GM19239 (cell line): ENCODE data around the gene TOMM5.

Experiments used
- DNase-seq: peaks from one replicate; pipeline ENCODE4 v3.0.0; 2011; ENCODE audit warnings: low spot score; ENCODE audit not compliant: insufficient read length
- FAIRE-seq: peaks from 2 replicates; lab custom pipeline; 2011; peaks lifted over from hg19 to GRCh38; lab: Jason Lieb, UNC

TOMM5 gene

DNA sequence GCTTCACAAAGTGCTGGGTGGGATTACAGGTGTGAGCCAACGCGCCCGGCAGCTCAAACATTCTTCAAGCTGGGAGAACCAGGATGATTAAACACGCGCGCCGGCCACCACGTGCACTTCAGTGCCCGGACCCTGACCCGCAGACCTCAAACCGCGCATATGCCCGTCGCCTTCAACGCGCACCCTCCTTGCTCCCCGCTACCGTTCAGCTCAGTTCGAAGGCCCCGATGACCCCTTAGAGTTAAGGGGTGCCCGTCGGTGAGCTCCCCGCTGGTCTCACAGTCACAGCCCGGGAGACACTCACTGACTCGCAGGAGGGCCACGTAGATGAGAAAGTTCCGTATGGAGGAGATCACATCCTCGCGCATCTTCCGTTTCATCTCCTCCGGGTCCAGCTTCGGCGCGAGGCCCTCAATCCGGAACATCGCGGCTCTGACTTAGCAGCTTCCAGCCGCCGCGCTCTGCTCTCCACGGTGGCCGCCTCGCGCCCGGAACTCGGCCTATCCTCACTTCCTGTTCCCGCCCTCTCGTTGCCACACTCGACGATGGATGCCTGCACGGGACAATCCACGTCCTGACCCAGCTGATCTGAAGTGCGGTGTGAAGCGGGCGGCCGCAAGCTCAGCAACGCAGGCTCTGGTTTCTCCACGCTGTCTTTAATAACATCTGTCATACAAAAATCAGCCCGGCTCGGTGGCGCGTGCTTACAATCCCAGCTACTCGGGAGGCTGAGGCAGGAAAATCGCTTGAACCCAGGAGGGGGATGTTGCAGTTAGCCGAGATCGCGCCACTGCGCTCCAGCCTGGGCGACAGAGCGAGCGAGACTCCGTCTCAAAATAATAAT lies at the start of gene TOMM5:
TSS of gene TOMM5 (minus strand) at position 490 of the 844 bp plus-strand sequence. CDS start at position 425, 65 bp downstream.
- peak; percentile 75 for DNase-seq
- peak; percentile 96 for FAIRE-seq

DNA sequence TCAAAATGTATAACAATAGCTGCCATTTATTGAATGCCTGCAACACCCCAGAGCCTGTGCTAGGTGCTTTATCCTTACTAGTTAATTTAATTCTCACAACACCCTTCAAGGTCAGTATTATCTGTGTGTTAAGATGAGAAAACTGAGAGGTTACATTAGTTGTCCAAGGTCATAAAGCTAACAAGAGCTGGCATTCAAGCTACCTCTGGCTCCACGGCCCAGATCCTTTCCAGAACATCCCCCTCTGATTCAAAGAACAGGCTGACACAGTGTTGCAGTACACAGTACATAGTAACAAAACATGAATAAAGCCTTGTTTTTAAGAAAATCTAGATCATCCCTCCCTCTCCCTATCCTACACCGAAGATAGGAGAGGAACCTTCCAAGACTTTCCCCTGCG lies 48.9 kb upstream of the TOMM5 start:
- FAIRE-seq (no peak), DNase-seq (no peak)

- DNase-seq (no peak), FAIRE-seq (no peak)
Observed at GRCh38 chr9:37640246-37640645, 47.8 kb upstream of the TOMM5 start.

GRCh38 chr9:37639841-37640240 lies 47.4 kb upstream of the TOMM5 start:
- DNase-seq (no peak), FAIRE-seq (no peak)

- FAIRE-seq, result no peak
- no peak for DNase-seq
Observed at GRCh38 chr9:37639109-37639762, 46.8 kb upstream of the TOMM5 start.

GRCh38 chr9:37636511-37637448 lies 44.4 kb upstream of the TOMM5 start:
- DNase-seq, result no peak
- no peak for FAIRE-seq

GRCh38 chr9:37635808-37636207 lies 43.4 kb upstream of the TOMM5 start:
- FAIRE-seq (no peak), DNase-seq (no peak)

- FAIRE-seq (no peak), DNase-seq (no peak)
Observed at GRCh38 chr9:37632479-37632878, 40.1 kb upstream of the TOMM5 start.

- no peak for FAIRE-seq
Observed at GRCh38 chr9:37626708-37627292, 34.4 kb upstream of the TOMM5 start.

GRCh38 chr9:37625758-37626147 lies 33.4 kb upstream of the TOMM5 start:
- FAIRE-seq (no peak), DNase-seq (no peak)

More at GRCh38 chr9:37626708-37627292, 34.4 kb upstream of the TOMM5 start:
- DNase-seq, result no peak

DNA sequence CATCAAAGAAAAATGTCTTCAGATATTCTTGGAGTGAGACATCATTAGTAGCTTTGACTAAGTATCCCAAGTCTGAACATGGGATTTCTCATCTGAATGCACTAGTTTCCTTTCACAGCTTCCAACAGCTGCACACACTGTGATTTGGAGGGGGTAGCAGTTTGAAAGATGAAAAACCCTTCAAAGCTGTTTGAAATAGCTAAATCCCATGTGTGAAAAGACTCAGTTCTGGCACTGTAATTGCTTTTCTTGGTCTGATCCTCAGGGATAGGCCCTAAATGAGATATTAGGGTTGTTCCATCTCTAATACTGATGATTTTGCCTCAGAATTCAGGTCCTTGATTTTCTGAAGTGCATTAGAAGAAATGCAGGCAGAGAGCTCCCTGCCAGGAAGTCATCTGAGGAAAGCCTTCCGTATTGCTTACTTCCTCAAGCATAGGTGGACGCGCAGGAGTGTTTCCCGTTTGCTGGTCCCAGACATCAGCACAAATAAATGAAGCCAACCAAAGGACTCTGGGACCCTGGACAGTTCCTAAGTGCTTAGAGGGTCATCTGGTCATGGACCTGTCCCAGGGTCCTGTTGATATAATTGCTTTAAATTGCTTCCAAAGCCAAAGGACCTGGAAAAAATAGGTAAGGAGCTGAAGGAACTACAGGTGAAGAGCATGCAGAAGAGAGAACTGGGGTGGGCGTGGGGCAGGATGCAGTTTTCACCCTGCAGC lies 32.8 kb upstream of the TOMM5 start:
- DNase-seq (no peak), FAIRE-seq (no peak)

DNA sequence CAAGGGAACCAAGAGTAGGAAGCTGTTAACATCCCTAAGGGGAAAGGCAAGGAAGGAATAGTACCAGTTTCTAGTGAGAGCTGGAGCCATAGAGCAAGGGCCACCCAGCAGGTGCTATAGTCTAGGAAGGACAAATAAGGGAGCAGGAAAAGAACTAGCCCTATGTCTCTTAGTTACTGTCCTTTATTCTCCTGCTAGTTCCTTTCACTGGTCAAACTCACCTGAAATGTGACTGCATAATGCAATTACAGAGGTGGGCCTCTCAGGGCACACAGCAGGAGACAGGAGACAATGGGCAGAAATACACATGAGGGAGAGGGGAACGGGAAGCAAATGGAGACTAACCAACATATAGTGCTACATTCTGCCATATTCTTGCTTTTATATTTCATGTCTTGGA lies 31.7 kb upstream of the TOMM5 start:
- no peak for FAIRE-seq
- no peak for DNase-seq

GRCh38 chr9:37623267-37623666 lies 30.9 kb upstream of the TOMM5 start:
- DNase-seq, result no peak
- FAIRE-seq, result no peak

- no peak for FAIRE-seq
- no peak for DNase-seq
Observed at GRCh38 chr9:37622462-37622861, 30.1 kb upstream of the TOMM5 start.

GRCh38 chr9:37621273-37622121 lies 29.1 kb upstream of the TOMM5 start:
- no peak for FAIRE-seq
- DNase-seq, result no peak

GRCh38 chr9:37620396-37620795 lies 28.0 kb upstream of the TOMM5 start:
- FAIRE-seq (no peak), DNase-seq (no peak)

- no peak for FAIRE-seq
- DNase-seq, result no peak
Observed at GRCh38 chr9:37619806-37620205, 27.4 kb upstream of the TOMM5 start.

DNA sequence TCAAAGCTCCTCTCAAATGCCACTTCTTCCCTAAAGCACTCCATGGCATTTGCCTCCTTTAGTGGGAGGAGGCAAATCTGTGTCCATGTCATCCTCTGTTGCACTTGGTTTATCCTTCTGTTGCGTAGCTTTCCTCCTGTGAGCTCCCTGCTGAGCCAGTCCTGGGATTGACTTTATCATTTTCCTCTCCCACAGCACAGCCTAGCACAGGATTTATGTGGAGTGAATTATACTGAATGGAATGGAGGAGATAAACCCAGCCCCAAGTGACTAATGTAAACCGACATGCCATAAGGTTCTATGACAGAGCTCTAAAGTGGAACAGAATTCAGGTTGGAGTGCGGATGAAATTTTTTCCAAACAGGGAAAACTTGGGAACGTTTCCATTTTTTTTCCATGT lies 26.4 kb upstream of the TOMM5 start:
- no peak for DNase-seq
- FAIRE-seq, result no peak

DNA sequence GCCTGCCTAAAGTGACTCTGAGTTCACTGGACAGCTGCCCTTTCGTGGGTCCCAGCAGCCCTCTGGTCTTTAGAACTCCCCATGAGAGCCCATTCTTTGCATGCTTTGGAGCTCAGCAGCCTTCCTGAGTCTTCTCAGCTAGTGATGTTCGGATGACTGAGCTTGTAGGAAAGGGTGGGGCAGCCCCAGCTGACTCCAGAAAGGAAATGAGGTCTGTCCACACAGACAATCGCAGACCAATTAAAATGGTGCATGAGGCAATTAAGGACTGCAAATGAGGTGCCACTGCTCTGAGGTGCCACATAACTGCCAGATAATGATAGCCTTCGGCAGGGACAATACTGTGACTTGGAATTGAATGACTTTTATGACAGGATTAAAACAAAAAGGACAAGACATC lies 25.4 kb upstream of the TOMM5 start:
- FAIRE-seq (no peak), DNase-seq (no peak)
